Prostate gland (tissue), 2 donors: Measurements from ENCODE around the gene NECTIN4. TPM values are rescaled to one million over a fixed set of nuclear protein-coding genes. Genes with fewer than 3 reads are reported as not detected.

Experiments used
- DNase-seq: peaks from one replicate; pipeline ENCODE4 v3.0.0-alpha.2; 2019; ENCODE audit warnings: low spot score
- H3K27ac ChIP-seq, 2 donors: fragments of 200-600 bp; sonication (generic); 2 replicates each; pipeline ENCODE4 v1.5.1; 2017 to 2019
- H3K27me3 ChIP-seq: fragments of 200-600 bp; sonication (generic); replicated peaks from 2 replicates; pipeline ENCODE4 v1.5.1; 2019; ENCODE audit not compliant: insufficient read depth
- H3K36me3 ChIP-seq, 2 donors: fragments of 200-600 bp; sonication (generic); 1 replicate in 1 of 2; 2 replicates in 1 of 2; pipeline versions ENCODE4 v1.5.1 to v1.8.1; 2017 to 2019
- H3K4me1 ChIP-seq: fragments of 200-600 bp; sonication (generic); replicated peaks from 2 replicates; pipeline ENCODE4 v1.5.1; 2019
- H3K4me3 ChIP-seq, 2 donors: fragments of 200-600 bp; sonication (generic); 2 replicates each; pipeline ENCODE4 v1.5.1; 2017 to 2019
- H3K9me3 ChIP-seq: fragments of 200-600 bp; sonication (generic); 2 replicates; pipeline ENCODE4 v1.5.1; 2017
- POLR2A ChIP-seq: fragments of 450-650 bp; IDR thresholded peaks from one replicate; pipeline ENCODE4 v1.6.1; 2016; ENCODE audit warnings: antibody characterized with exemption, mild to moderate bottlenecking
- POLR2AphosphoS5 ChIP-seq: sonication (generic); formaldehyde crosslinking; IDR thresholded peaks from one replicate; pipeline ENCODE4 v1.6.1; 2017; ENCODE audit warnings: antibody characterized with exemption
- WGBS: methylation state at CpG from one replicate; pipeline ENCODE4 v1.1.5; 2018; 5-methylcytosine and 5-hydroxymethylcytosine counted together
- intact Hi-C: fragments of 100-400 bp; cut with DNase I; formaldehyde crosslinking; loops from one replicate; pipeline ENCODE4 v1.14.2; 2022
- total RNA-seq, 2 donors: library from RNA; depleted of rRNA; stranded (reverse); fragments of >200 nt; gene quantifications; one replicate each; pipeline ENCODE4 v1.1.0, GENCODE V29; 2016
- TF ChIP-seq, protein P1 (sequence below), 4 experiments: fragments of 200-600 bp in 2 of 4; fragments of 450-650 bp in 2 of 4; sonication (generic) in 2 of 4; IDR thresholded peaks; 1 replicate in 3 of 4; 2 replicates in 1 of 4; pipeline ENCODE4 v1.5.1; 2016 to 2019; ENCODE audit warnings: antibody characterized with exemption in 4 of 4, mild to moderate bottlenecking in 2 of 4, moderate library complexity in 2 of 4

The NECTIN4 gene
- total RNA-seq, 2 donors from 2014 or later, result 9.6 to 18.6 TPM

DNA sequence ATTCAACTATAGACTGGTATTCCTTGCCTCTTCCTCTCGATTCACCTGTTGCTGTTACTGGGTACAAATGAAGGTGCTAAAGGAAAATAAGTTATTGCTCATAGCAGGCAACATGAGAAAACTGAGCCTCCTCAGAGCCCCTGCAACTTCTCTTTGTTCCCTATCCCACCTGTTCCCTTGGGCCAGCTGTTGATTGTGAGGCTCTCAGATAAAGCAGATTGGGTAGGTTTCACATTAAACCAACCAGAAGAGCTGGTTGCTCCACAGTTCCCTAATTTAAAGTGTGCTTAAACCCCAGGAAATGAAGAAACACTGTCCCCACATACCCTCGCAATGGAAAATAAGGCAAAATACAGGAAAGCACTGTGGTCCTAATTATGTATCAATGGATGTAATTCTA lies 38.3 kb upstream of the NECTIN4 start:
- peaks cover 5 to 11% of the 10 kb centered on the region in 2 donors for H3K36me3 ChIP-seq
- no peak overlapping the region for H3K27ac ChIP-seq
- no peak for TF ChIP-seq POLR2AphosphoS5
- TF ChIP-seq, protein P1, sequence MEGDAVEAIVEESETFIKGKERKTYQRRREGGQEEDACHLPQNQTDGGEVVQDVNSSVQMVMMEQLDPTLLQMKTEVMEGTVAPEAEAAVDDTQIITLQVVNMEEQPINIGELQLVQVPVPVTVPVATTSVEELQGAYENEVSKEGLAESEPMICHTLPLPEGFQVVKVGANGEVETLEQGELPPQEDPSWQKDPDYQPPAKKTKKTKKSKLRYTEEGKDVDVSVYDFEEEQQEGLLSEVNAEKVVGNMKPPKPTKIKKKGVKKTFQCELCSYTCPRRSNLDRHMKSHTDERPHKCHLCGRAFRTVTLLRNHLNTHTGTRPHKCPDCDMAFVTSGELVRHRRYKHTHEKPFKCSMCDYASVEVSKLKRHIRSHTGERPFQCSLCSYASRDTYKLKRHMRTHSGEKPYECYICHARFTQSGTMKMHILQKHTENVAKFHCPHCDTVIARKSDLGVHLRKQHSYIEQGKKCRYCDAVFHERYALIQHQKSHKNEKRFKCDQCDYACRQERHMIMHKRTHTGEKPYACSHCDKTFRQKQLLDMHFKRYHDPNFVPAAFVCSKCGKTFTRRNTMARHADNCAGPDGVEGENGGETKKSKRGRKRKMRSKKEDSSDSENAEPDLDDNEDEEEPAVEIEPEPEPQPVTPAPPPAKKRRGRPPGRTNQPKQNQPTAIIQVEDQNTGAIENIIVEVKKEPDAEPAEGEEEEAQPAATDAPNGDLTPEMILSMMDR (IDR thresholded peaks at IDR 0.05), result no peak
- no peak for DNase-seq
- no peaks in the 10 kb centered on the region for H3K9me3 ChIP-seq
- H3K4me3 ChIP-seq, result no peak overlapping the region
- WGBS, result 87% methylated on average over 2 of the region's 2 CpGs
- H3K4me1 ChIP-seq, result no peaks in the 10 kb centered on the region
- H3K27me3 ChIP-seq, result no peaks in the 10 kb centered on the region
- intact Hi-C loops, result no loop called here

DNA sequence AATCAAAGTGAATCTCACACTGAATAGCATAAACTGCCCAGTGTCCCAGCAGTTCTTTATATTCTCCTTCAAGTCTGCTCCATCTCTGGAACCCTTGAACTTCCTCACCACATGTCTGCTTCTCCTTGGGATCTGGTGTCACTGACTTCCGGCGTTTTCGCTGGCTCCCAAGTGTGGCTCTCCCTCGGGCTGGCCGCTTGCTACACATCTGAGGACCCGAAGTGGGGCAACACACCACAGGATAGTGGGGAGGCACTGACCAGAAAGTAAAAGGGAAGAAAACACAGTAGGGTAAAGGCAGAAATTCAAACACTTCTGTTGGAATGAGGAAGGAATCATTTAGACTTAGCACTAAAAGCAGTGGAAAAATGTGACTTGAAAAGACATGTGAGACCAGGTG lies 33.6 kb upstream of the NECTIN4 start:
- intact Hi-C loops, result no loop called here
- TF ChIP-seq POLR2AphosphoS5, result no peak
- TF ChIP-seq, protein P1 (IDR thresholded peaks at IDR 0.05), result no peak
- no peak for TF ChIP-seq POLR2A
- Histone ChIP-seq H3K27ac (no peak overlapping the region), H3K9me3 (no peaks in the 10 kb centered on the region), H3K4me3 (no peak overlapping the region), H3K27me3 (no peaks in the 10 kb centered on the region), H3K4me1 (peaks cover 11% of the 10 kb centered on the region), H3K36me3 (peaks cover 8 to 25% of the 10 kb centered on the region in 2 donors)
- 85% methylated on average over 6 of the region's 6 CpGs for WGBS
- DNase-seq, result no peak

DNA sequence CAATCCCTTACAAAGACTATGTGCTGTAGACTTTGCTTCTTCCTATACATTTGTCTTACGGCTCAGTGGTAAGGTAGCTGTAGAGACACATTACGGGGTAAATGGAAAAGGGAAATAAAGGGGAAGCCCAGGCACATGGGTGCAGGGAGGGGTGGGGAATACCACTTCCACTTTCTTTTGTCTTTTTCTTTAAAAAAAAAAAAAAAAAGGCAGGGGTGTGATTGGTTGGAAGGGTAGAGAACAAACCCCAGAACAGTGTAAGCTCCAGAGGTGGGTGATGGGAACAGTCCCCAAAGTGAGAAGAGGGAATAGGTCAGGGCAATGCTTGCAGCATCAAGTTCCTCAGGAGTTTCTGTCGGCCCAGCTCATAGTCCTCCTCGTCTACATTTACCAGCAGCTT lies 32.5 kb upstream of the NECTIN4 start:
- Histone ChIP-seq H3K27ac (no peak overlapping the region), H3K36me3 (peaks cover 8 to 25% of the 10 kb centered on the region in 2 donors)
- 76% methylated on average over 4 of the region's 4 CpGs for WGBS

DNA sequence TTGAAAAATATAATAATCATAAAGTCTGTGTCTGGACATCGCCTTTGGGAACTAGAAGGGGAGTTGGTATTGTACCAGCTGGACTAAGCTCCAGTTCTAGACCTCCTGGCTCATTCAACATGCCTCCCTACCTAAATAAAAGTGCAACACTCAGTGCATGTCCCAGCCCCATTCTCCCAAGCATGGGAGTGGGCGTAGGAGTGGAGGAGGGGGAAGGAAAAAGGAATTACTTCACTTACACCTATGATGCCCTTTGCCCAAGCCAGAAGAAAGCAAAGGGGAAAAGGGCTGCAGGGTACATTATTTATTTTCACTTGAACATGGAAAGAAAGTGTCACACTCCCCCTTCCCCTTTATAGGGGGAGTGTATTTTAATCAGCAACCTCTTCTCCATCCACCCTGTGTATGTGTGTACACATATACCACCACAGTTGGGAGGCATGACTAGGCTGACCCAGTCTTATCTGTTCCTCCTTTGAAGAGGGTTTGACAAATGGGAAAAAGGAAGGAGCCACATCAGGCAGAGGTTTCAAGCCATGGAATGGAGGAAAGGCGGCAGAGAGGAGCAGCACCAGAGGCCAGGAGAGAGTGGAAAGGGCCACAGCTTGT lies 31.8 kb upstream of the NECTIN4 start:
- Histone ChIP-seq H3K27ac (no peak overlapping the region), H3K4me1 (peaks cover 11% of the 10 kb centered on the region), H3K4me3 (no peak overlapping the region), H3K27me3 (no peaks in the 10 kb centered on the region), H3K36me3 (peaks cover 8 to 25% of the 10 kb centered on the region in 2 donors), H3K9me3 (no peaks in the 10 kb centered on the region)
- no peak for DNase-seq
- intact Hi-C loops, result no loop called here
- TF ChIP-seq POLR2AphosphoS5 (no peak), POLR2A (no peak)
- TF ChIP-seq, protein P1 (IDR thresholded peaks at IDR 0.05), result no peak
- 86% methylated on average over 3 of the region's 3 CpGs for WGBS

More for the DNA sequence above, 32.5 kb upstream of the NECTIN4 start:
- no peaks in the 10 kb centered on the region for H3K27me3 ChIP-seq
- no peak overlapping the region for H3K4me3 ChIP-seq
- H3K9me3 ChIP-seq, result no peaks in the 10 kb centered on the region
- intact Hi-C loops, result no loop called here
- no peak for DNase-seq
- no peak for TF ChIP-seq POLR2AphosphoS5
- TF ChIP-seq, protein P1 (IDR thresholded peaks at IDR 0.05), result no peak
- no peak for TF ChIP-seq POLR2A
- peaks cover 11% of the 10 kb centered on the region for H3K4me1 ChIP-seq
